Activated CD8-positive, alpha-beta T cell treated with anti-CD3 and anti-CD28 coated beads, Interleukin-2, amount 10 ng/mL, durations not matched to agents 7 days and 5 days (primary cell): ENCODE measurements around the gene LBHD2. TPM values are rescaled to one million over a fixed set of nuclear protein-coding genes. Genes with fewer than 3 reads are reported as not detected.

Source experiments
- ATAC-seq: fragments of 150-1000 bp; cut with Tn5 transposase; one replicate; pipeline ENCODE4 v1.10.0; 2021; ENCODE audit warnings: moderate library complexity
- CTCF ChIA-PET: fragments of 350-600 bp; sonication (Branson Sonifier 250); formaldehyde crosslinking; loops from one replicate; lab custom pipeline; 2021; ENCODE audit warnings: antibody characterized with exemption; lab: Charles Lee
- POLR2A ChIA-PET: fragments of 350-600 bp; sonication (Branson Sonifier 250); formaldehyde crosslinking; loops from one replicate; lab custom pipeline; 2021; ENCODE audit warnings: antibody characterized with exemption; lab: Charles Lee
- DNase-seq: peaks from one replicate; pipeline ENCODE4 v3.0.0-alpha.2; 2020
- H3K27ac Mint-ChIP-seq: one replicate; pipeline ENCODE4 v1.8.0; 2021; ENCODE audit warnings: mild to moderate bottlenecking, mixed read lengths
- H3K27me3 Mint-ChIP-seq: one replicate; pipeline ENCODE4 v1.8.0; 2021; ENCODE audit warnings: low read depth, mixed read lengths
- H3K36me3 Mint-ChIP-seq: one replicate; pipeline ENCODE4 v1.8.0; 2021; ENCODE audit warnings: low read depth, mixed read lengths
- H3K4me1 Mint-ChIP-seq: one replicate; pipeline ENCODE4 v1.8.0; 2021; ENCODE audit warnings: low read depth, mixed read lengths
- H3K4me3 Mint-ChIP-seq: one replicate; pipeline ENCODE4 v1.8.0; 2021; ENCODE audit warnings: mild to moderate bottlenecking, mixed read lengths
- H3K9me3 Mint-ChIP-seq: one replicate; pipeline ENCODE4 v1.8.0; 2022; ENCODE audit warnings: mixed read lengths; ENCODE audit not compliant: insufficient read depth
- total RNA-seq, 2 experiments: library from RNA; stranded (reverse); gene quantifications; one replicate each; pipeline ENCODE4 v1.2.3, GENCODE V29; 2021

Gene LBHD2
- total RNA-seq, 2 experiments from 2014 or later = not detected

DNA sequence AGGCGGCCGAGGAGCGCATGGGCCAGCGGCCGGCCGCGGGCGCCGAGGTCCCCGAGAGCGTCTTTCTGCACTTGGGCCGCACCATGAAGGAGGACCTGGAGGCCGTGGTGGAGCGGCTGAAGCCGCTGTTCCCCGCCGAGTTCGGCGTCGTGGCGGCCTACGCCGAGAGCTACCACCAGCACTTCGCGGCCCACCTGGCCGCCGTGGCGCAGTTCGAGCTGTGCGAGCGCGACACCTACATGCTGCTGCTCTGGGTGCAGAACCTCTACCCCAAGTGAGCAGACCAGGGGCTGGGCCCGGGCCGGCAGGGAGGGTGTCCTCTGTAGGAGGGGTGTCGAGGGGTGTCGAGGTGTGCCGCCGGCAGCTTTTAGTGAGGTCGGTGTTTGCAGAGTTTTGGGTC is 43.3 kb downstream of the LBHD2 start:
- CTCF ChIA-PET = no interaction called here

DNA sequence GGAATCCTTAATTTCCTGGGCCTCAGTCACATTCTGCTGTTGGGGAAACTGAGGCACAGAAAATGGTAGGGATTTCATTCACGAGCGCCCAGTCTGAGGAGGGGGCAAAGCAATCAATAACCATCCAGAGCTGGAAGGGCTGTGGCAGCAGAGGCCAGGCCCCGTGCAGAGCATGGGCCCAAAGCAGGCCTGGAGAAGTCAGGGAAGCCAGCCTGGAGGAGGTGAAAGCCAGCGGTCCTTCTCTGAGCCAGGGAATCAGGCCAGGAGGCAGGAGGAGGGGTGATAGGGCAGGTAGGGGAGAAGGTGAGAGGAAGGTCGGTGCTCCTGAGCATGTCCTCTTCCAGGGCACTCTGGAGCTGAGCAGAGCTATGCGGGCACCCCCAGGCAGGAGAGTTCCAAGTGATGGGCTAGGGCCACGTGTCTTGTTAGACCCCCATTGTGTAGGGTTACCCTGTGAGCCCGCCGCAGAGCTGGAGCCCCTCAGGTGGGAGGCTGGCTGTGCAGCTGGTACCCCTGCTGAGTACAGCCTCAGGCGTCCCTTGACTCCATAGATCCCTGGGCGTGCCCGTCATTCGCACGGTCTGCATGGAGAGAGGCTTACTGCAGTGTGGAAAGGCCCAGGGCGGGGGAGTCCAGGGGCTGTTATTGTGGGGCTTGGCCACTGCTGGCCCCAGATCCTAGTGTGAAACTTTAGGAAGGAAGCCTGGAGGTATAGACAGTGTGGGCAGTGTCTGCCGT is 44.0 kb downstream of the LBHD2 start:
- Mint-ChIP-seq H3K27me3 (peaks cover 6% of the 10 kb centered on the region), H3K27ac (no peak overlapping the region), H3K36me3 (no peaks in the 10 kb centered on the region), H3K4me3 (no peak overlapping the region), H3K9me3 (no peaks in the 10 kb centered on the region), H3K4me1 (no peaks in the 10 kb centered on the region)
- ATAC-seq = no peak
- CTCF ChIA-PET = no interaction called here
- POLR2A ChIA-PET = no interaction called here
- DNase-seq = no peak

More for the DNA sequence above, 43.3 kb downstream of the LBHD2 start:
- no peak for DNase-seq
- Mint-ChIP-seq H3K9me3 (no peaks in the 10 kb centered on the region), H3K4me1 (no peaks in the 10 kb centered on the region), H3K27ac (no peak overlapping the region), H3K27me3 (peaks cover 6% of the 10 kb centered on the region), H3K4me3 (no peak overlapping the region), H3K36me3 (no peaks in the 10 kb centered on the region)
- ATAC-seq = no peak
- POLR2A ChIA-PET = no interaction called here

DNA sequence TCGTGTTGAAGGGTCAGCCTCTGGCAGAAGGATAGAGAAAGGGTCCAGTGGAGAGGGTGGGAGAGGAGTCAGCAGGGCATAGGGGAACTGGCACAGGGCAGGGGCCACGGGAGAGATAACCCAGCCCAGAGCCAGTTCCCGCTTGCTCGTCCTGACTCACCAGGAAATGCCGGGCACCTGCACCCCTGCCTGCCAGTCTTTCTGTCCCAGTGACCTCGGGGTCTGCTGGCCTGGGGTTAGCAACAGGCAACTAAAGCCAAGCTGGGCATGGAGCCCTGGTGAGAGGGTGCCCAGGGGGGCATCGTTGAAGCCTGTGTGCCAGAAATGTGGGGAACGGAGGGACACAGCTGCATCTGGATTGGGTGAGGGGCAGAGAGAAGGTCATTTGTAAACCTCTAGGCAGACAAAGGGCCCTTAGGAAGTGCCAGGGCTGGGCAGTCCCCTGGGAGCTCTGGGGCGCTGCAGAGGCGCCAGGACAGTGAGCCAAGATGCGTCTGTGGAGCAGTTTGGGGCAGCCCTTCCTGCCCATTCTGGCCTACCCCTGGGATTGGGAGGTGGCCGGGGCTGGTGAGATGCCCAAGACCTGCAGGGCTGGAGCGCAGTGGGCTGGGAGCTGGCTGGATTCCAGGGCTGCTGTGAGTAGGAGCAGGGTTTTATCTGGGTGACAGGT is 44.8 kb downstream of the LBHD2 start:
- ATAC-seq (no peak), DNase-seq (no peak)
- Mint-ChIP-seq H3K27ac (no peak overlapping the region), H3K27me3 (peaks cover 6% of the 10 kb centered on the region), H3K9me3 (no peaks in the 10 kb centered on the region), H3K36me3 (no peaks in the 10 kb centered on the region), H3K4me1 (no peaks in the 10 kb centered on the region), H3K4me3 (no peak overlapping the region)
- ChIA-PET CTCF (no interaction called here), POLR2A (no interaction called here)

DNA sequence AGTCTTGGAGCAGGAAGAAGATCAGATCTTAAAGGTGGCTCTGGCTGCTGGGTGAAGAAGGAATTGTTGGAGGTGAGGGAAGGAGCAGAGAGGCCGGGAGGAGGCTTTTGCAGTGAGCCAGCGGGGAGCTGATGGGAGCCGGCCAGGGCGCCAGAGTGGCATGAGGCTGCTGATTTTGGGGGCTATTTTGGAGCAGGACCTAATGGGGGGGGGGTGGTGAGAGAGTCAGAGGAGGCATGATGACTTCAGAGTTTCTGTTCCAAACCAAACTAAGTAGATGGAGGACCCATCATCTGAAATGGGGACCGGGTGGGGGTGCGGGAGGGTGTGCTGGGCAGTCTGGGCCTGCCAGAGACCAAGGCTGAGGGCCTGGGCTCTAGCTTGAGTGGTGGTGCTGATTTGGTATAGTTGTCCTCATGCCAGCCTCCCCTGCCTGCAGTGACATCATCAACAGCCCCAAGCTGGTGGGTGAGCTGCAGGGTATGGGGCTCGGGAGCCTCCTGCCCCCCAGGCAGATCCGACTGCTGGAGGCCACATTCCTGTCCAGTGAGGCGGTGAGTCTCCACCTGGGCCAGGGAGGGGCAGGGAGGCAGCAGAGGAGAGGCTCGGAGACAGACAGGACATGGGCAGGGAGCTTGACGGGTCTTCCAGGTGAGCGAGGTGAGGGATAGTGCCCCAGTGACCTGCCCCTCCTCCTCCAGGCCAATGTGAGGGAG is 45.4 kb downstream of the LBHD2 start:
- Mint-ChIP-seq H3K9me3 (no peaks in the 10 kb centered on the region), H3K36me3 (no peaks in the 10 kb centered on the region), H3K4me3 (no peak overlapping the region), H3K27me3 (peaks cover under 1% of the 10 kb centered on the region), H3K4me1 (no peaks in the 10 kb centered on the region), H3K27ac (no peak overlapping the region)
- ATAC-seq (no peak), DNase-seq (no peak)
- CTCF ChIA-PET = no interaction called here
- POLR2A ChIA-PET = no interaction called here

GRCh38 chr14:103130017-103130764 is 46.2 kb downstream of the LBHD2 start:
- H3K4me1 Mint-ChIP-seq = no peaks in the 10 kb centered on the region
- no peaks in the 10 kb centered on the region for H3K36me3 Mint-ChIP-seq
- no peaks in the 10 kb centered on the region for H3K9me3 Mint-ChIP-seq
- no peak overlapping the region for H3K4me3 Mint-ChIP-seq
- no peak overlapping the region for H3K27ac Mint-ChIP-seq
- ATAC-seq (no peak), DNase-seq (no peak)
- ChIA-PET CTCF (no interaction called here), POLR2A (no interaction called here)
- no peaks in the 10 kb centered on the region for H3K27me3 Mint-ChIP-seq

GRCh38 chr14:103130965-103131364 is 47.0 kb downstream of the LBHD2 start:
- Mint-ChIP-seq H3K4me1 (no peaks in the 10 kb centered on the region), H3K36me3 (no peaks in the 10 kb centered on the region), H3K4me3 (no peak overlapping the region), H3K9me3 (no peaks in the 10 kb centered on the region), H3K27ac (no peak overlapping the region), H3K27me3 (no peaks in the 10 kb centered on the region)
- ATAC-seq (no peak), DNase-seq (no peak)
- CTCF ChIA-PET = no interaction called here
- POLR2A ChIA-PET = no interaction called here

DNA sequence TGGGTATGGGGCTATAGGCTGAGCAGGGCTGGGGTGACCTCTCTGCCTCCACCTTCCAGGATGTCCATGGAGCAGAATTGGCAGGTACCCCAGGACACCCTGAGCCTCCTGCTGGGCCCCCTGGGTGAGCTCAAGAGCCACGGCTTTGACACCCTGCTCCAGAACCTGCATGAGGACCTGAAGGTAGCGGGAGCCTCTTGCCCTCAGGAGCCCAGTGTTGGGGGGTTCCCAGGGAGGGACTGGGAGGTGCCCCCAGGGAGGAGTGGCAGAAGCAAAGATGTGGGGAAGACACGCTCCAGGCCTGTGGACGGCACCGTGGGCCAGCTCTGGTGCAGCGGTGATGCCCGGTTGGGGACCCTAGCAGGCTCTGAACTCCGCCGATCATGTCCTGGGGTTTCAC is 47.6 kb downstream of the LBHD2 start:
- DNase-seq (no peak), ATAC-seq (no peak)
- no peaks in the 10 kb centered on the region for H3K36me3 Mint-ChIP-seq
- POLR2A ChIA-PET = no interaction called here
- no peak overlapping the region for H3K4me3 Mint-ChIP-seq
- H3K27me3 Mint-ChIP-seq = no peaks in the 10 kb centered on the region
- no peaks in the 10 kb centered on the region for H3K9me3 Mint-ChIP-seq
- no peak overlapping the region for H3K27ac Mint-ChIP-seq
- CTCF ChIA-PET = no interaction called here
- H3K4me1 Mint-ChIP-seq = no peaks in the 10 kb centered on the region

DNA sequence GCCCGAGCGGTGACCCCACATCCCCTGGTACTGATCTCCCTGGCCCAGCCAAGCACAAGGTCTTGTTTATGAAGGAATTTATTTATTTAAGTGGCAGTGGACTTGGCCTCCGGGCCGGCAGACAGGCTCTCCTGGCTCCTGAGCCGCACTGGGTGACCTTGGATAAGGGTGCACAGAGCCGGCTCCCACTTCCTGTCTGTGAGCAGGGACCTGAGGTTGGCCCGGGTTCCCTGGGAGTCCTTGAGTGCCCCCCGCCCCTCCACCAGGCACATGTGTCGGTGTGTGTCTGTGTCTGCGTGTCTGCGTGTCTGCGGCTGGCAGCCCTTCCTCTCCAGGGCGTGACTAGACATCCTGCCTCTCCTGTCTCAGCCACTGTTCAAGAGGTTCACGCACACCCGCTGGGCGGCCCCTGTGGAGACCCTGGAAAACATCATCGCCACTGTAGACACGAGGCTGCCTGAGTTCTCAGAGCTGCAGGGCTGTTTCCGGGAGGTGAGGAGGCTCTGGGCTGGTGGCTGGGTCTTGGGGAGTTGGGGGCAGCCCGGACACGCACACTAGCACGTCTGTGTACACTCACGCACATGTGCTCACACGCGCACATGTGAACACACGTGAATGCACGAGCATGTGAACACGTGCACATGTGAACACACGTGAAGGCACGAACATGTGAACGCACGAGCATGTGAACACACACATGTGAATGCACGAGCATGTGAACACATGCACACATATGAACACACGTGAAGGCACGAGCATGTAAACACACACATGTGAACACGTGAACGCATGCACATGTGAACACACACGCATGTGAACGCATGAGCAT is 48.6 kb downstream of the LBHD2 start:
- CTCF ChIA-PET = no interaction called here
- no peaks in the 10 kb centered on the region for H3K9me3 Mint-ChIP-seq
- H3K27me3 Mint-ChIP-seq = no peaks in the 10 kb centered on the region
- ATAC-seq = no peak
- DNase-seq = no peak
- H3K36me3 Mint-ChIP-seq = no peaks in the 10 kb centered on the region
- no peaks in the 10 kb centered on the region for H3K4me1 Mint-ChIP-seq
- no peak overlapping the region for H3K27ac Mint-ChIP-seq
- POLR2A ChIA-PET = no interaction called here
- H3K4me3 Mint-ChIP-seq = no peak overlapping the region

DNA sequence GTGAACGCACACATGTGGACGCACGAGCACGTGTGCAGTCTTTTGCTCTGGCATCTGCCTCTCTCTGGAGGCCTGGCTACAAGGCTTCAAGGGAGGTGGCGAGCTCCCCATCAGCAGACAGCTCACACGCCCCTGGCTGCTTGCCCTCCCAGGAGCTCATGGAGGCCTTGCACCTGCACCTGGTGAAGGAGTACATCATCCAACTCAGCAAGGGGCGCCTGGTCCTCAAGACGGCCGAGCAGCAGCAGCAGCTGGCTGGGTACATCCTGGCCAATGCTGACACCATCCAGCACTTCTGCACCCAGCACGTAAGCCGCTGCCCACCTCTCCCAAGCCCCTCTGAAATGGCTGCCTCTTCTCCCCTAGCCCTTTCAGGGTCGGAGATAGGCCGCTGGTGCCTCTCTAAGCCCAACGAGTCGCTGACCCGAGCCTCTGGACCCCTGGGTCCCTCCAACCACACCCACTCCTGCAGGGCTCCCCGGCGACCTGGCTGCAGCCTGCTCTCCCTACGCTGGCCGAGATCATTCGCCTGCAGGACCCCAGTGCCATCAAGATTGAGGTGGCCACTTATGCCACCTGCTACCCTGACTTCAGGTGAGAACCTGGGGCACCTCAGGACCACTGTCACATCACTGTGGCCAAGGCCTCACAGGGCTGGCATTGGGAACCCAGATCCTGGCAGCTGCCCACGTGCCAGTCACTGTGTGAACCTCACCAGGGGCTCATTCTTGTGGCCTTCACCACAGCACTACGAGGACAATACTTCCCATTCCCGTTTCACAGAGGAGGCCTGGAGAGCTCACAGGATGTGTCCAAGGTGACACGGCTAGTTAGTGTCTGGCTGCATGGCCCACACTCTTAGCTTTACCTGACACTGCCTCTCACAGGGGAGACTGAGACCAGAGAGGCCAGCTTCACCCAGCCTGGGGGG is 49.5 kb downstream of the LBHD2 start:
- no peaks in the 10 kb centered on the region for H3K36me3 Mint-ChIP-seq
- H3K27me3 Mint-ChIP-seq = no peaks in the 10 kb centered on the region
- ATAC-seq (no peak), DNase-seq (no peak)
- H3K27ac Mint-ChIP-seq = no peak overlapping the region
- CTCF ChIA-PET = no interaction called here
- H3K9me3 Mint-ChIP-seq = no peaks in the 10 kb centered on the region
- no peak overlapping the region for H3K4me3 Mint-ChIP-seq
- no peaks in the 10 kb centered on the region for H3K4me1 Mint-ChIP-seq
- POLR2A ChIA-PET = no interaction called here

- no peaks in the 10 kb centered on the region for H3K4me1 Mint-ChIP-seq
- POLR2A ChIA-PET = no interaction called here
- DNase-seq = no peak
- H3K27me3 Mint-ChIP-seq = no peaks in the 10 kb centered on the region
- H3K9me3 Mint-ChIP-seq = no peaks in the 10 kb centered on the region
- H3K27ac Mint-ChIP-seq = no peak overlapping the region
- CTCF ChIA-PET = no interaction called here
- no peak overlapping the region for H3K4me3 Mint-ChIP-seq
- H3K36me3 Mint-ChIP-seq = no peaks in the 10 kb centered on the region
- no peak for ATAC-seq
Observed at GRCh38 chr14:103134405-103134804, 50.4 kb downstream of the LBHD2 start.
